Measurements from ENCODE around the gene ZNG1F.
"Not testable (repeated sequence)": the region's sequence is repeated elsewhere in the genome, so short reads cannot be mapped to it uniquely, and the experiment has no call there.

The ZNG1F gene

GRCh38 chr9:41125936-41126335, 63.2 kb downstream of the ZNG1F start:
- not testable (repeated sequence) for H3K27ac Mint-ChIP-seq, H3K4me1 Mint-ChIP-seq, H3K27me3 Mint-ChIP-seq, H3K36me3 Mint-ChIP-seq, H3K9me3 Mint-ChIP-seq, H3K4me3 Mint-ChIP-seq

- H3K27me3 Mint-ChIP-seq, H3K9me3 Mint-ChIP-seq, H3K36me3 Mint-ChIP-seq, H3K4me1 Mint-ChIP-seq, H3K4me3 Mint-ChIP-seq, H3K27ac Mint-ChIP-seq: not testable (repeated sequence)
These were observed 63.9 kb downstream of the ZNG1F start for GRCh38 chr9:41125109-41125658.

- H3K4me1 Mint-ChIP-seq, result not testable (repeated sequence)
These were observed 64.6 kb downstream of the ZNG1F start for GRCh38 chr9:41124250-41125108.

GRCh38 chr9:41123812-41124211, 65.3 kb downstream of the ZNG1F start:
- not testable (repeated sequence) for H3K9me3 Mint-ChIP-seq, H3K4me3 Mint-ChIP-seq, H3K27ac Mint-ChIP-seq, H3K27me3 Mint-ChIP-seq, H3K4me1 Mint-ChIP-seq, H3K36me3 Mint-ChIP-seq

More at GRCh38 chr9:41124250-41125108, 64.6 kb downstream of the ZNG1F start:
- H3K9me3 Mint-ChIP-seq, H3K36me3 Mint-ChIP-seq, H3K27me3 Mint-ChIP-seq, H3K27ac Mint-ChIP-seq, H3K4me3 Mint-ChIP-seq: not testable (repeated sequence)

GRCh38 chr9:41123396-41123795, 65.7 kb downstream of the ZNG1F start:
- H3K27me3 Mint-ChIP-seq, H3K27ac Mint-ChIP-seq, H3K9me3 Mint-ChIP-seq, H3K4me1 Mint-ChIP-seq, H3K4me3 Mint-ChIP-seq, H3K36me3 Mint-ChIP-seq: not testable (repeated sequence)

- H3K27ac Mint-ChIP-seq, H3K27me3 Mint-ChIP-seq, H3K9me3 Mint-ChIP-seq, H3K4me3 Mint-ChIP-seq, H3K4me1 Mint-ChIP-seq, H3K36me3 Mint-ChIP-seq: not testable (repeated sequence)
These were observed 68.4 kb downstream of the ZNG1F start for GRCh38 chr9:41120696-41121095.

GRCh38 chr9:41119719-41120118, 69.4 kb downstream of the ZNG1F start:
- H3K4me3 Mint-ChIP-seq, H3K27me3 Mint-ChIP-seq, H3K9me3 Mint-ChIP-seq, H3K4me1 Mint-ChIP-seq, H3K36me3 Mint-ChIP-seq, H3K27ac Mint-ChIP-seq: not testable (repeated sequence)

- H3K27me3 Mint-ChIP-seq, H3K9me3 Mint-ChIP-seq, H3K4me3 Mint-ChIP-seq, H3K4me1 Mint-ChIP-seq, H3K27ac Mint-ChIP-seq, H3K36me3 Mint-ChIP-seq: not testable (repeated sequence)
These were observed 69.8 kb downstream of the ZNG1F start for GRCh38 chr9:41119311-41119710.

- not testable (repeated sequence) for H3K4me1 Mint-ChIP-seq, H3K4me3 Mint-ChIP-seq, H3K27me3 Mint-ChIP-seq, H3K27ac Mint-ChIP-seq, H3K36me3 Mint-ChIP-seq, H3K9me3 Mint-ChIP-seq
These were observed 75.8 kb downstream of the ZNG1F start for GRCh38 chr9:41113348-41113747.

- not testable (repeated sequence) for H3K27ac Mint-ChIP-seq, H3K27me3 Mint-ChIP-seq, H3K36me3 Mint-ChIP-seq, H3K4me1 Mint-ChIP-seq, H3K4me3 Mint-ChIP-seq, H3K9me3 Mint-ChIP-seq
These were observed 77.7 kb downstream of the ZNG1F start for GRCh38 chr9:41111414-41111813.

GRCh38 chr9:41110913-41111312, 78.2 kb downstream of the ZNG1F start:
- H3K36me3 Mint-ChIP-seq, H3K27me3 Mint-ChIP-seq, H3K4me1 Mint-ChIP-seq, H3K9me3 Mint-ChIP-seq, H3K4me3 Mint-ChIP-seq, H3K27ac Mint-ChIP-seq: not testable (repeated sequence)

GRCh38 chr9:41109253-41109652, 79.9 kb downstream of the ZNG1F start:
- H3K9me3 Mint-ChIP-seq, H3K4me3 Mint-ChIP-seq, H3K27me3 Mint-ChIP-seq, H3K27ac Mint-ChIP-seq, H3K36me3 Mint-ChIP-seq, H3K4me1 Mint-ChIP-seq: not testable (repeated sequence)

- H3K4me3 Mint-ChIP-seq, H3K27ac Mint-ChIP-seq, H3K27me3 Mint-ChIP-seq, H3K4me1 Mint-ChIP-seq, H3K36me3 Mint-ChIP-seq, H3K9me3 Mint-ChIP-seq: not testable (repeated sequence)
These were observed 80.3 kb downstream of the ZNG1F start for GRCh38 chr9:41108816-41109215.

- H3K4me1 Mint-ChIP-seq, H3K4me3 Mint-ChIP-seq, H3K9me3 Mint-ChIP-seq, H3K27ac Mint-ChIP-seq, H3K27me3 Mint-ChIP-seq, H3K36me3 Mint-ChIP-seq: not testable (repeated sequence)
These were observed 82.5 kb downstream of the ZNG1F start for GRCh38 chr9:41106472-41107116.

GRCh38 chr9:41105557-41106253, 83.4 kb downstream of the ZNG1F start:
- H3K27me3 Mint-ChIP-seq, H3K4me3 Mint-ChIP-seq, H3K27ac Mint-ChIP-seq, H3K4me1 Mint-ChIP-seq, H3K9me3 Mint-ChIP-seq, H3K36me3 Mint-ChIP-seq: not testable (repeated sequence)

GRCh38 chr9:41104542-41104941, 84.6 kb downstream of the ZNG1F start:
- H3K9me3 Mint-ChIP-seq, H3K4me1 Mint-ChIP-seq, H3K36me3 Mint-ChIP-seq, H3K27ac Mint-ChIP-seq, H3K4me3 Mint-ChIP-seq, H3K27me3 Mint-ChIP-seq: not testable (repeated sequence)
